Osteoblast (primary cell): ENCODE results near the gene CLN3. TPM values are rescaled to one million over a fixed set of nuclear protein-coding genes. Genes with fewer than 3 reads are reported as not detected.

Experiments
- DNase-seq: peaks from one replicate; pipeline ENCODE4 v3.0.0; 2011; ENCODE audit warnings: low spot score, mixed read lengths; ENCODE audit not compliant: insufficient read length; ENCODE audit errors: missing footprints
- H2AFZ ChIP-seq: 2 replicates; pipeline ENCODE4 v1.6.0; 2011; ENCODE audit warnings: mild to moderate bottlenecking, low read length
- H3K27ac ChIP-seq: 2 replicates; pipeline ENCODE4 v1.5.1; 2011; ENCODE audit warnings: mild to moderate bottlenecking, low read depth, low read length, moderate library complexity
- H3K27me3 ChIP-seq: 2 replicates; pipeline ENCODE4 v1.6.0; 2012; ENCODE audit warnings: mild to moderate bottlenecking, control low read depth, inconsistent platforms, low read length, moderate library complexity; ENCODE audit not compliant: insufficient read depth
- H3K36me3 ChIP-seq: 2 replicates; pipeline ENCODE4 v1.5.1; 2011; ENCODE audit warnings: mild to moderate bottlenecking, low read length, control low read depth, moderate library complexity; ENCODE audit not compliant: insufficient read depth
- H3K4me1 ChIP-seq: 2 replicates; pipeline ENCODE4 v1.5.1; 2011; ENCODE audit warnings: mild to moderate bottlenecking, low read length, control low read depth, moderate library complexity; ENCODE audit not compliant: insufficient read depth
- H3K4me2 ChIP-seq: 2 replicates; pipeline ENCODE4 v1.6.0; 2011; ENCODE audit warnings: mild to moderate bottlenecking, low read length; ENCODE audit not compliant: insufficient read depth
- H3K4me3 ChIP-seq: fragments of 200-600 bp; sonication (generic); 3 replicates; pipeline ENCODE4 v1.5.1; 2012; ENCODE audit warnings: mild to moderate bottlenecking, low read length, inconsistent platforms; ENCODE audit not compliant: insufficient read depth
- H3K79me2 ChIP-seq: 2 replicates; pipeline ENCODE4 v1.6.0; 2012; ENCODE audit warnings: mild to moderate bottlenecking, low read length, control low read depth, inconsistent platforms; ENCODE audit not compliant: insufficient read depth
- H3K9me3 ChIP-seq: 2 replicates; pipeline ENCODE4 v1.5.1; 2011; ENCODE audit warnings: low read depth, low read length, control low read depth
- H4K20me1 ChIP-seq: 2 replicates; pipeline ENCODE4 v1.6.0; 2012; ENCODE audit warnings: mild to moderate bottlenecking, low read length, control low read depth; ENCODE audit not compliant: insufficient read depth
- CTCF ChIP-seq: IDR thresholded peaks from 2 replicates; pipeline ENCODE4 v1.5.1; 2011; ENCODE audit warnings: mild to moderate bottlenecking, low read depth, low read length, moderate library complexity; ENCODE audit errors: extremely low read depth
- total RNA-seq: library from RNA; depleted of rRNA; stranded (reverse); fragments of >200 nt; gene quantifications from 2 replicates; pipeline ENCODE4 v1.2.3, GENCODE V29; 2012

The CLN3 gene
- total RNA-seq, 1 donor = 27.9 TPM

- peaks cover 12% of the 10 kb centered on the region for H3K79me2 ChIP-seq
- TF ChIP-seq CTCF = no peak
- no peak overlapping the region for H3K27ac ChIP-seq
These were observed 41.2 kb upstream of the CLN3 start for GRCh38 chr16:28532940-28533647.

GRCh38 chr16:28531777-28532744, 40.2 kb upstream of the CLN3 start:
- H3K27ac ChIP-seq = no peak overlapping the region
- H3K4me2 ChIP-seq = no peak overlapping the region
- no peak for TF ChIP-seq CTCF
- no peaks in the 10 kb centered on the region for H4K20me1 ChIP-seq
- peaks cover 2% of the 10 kb centered on the region for H3K4me1 ChIP-seq
- no peaks in the 10 kb centered on the region for H3K9me3 ChIP-seq
- peaks cover 3% of the 10 kb centered on the region for H3K36me3 ChIP-seq
- no peaks in the 10 kb centered on the region for H3K27me3 ChIP-seq
- no peak overlapping the region for H2AFZ ChIP-seq
- H3K79me2 ChIP-seq = peaks cover 2% of the 10 kb centered on the region
- DNase-seq = no peak
- no peak overlapping the region for H3K4me3 ChIP-seq

More at GRCh38 chr16:28532940-28533647, 41.2 kb upstream of the CLN3 start:
- Histone ChIP-seq H3K4me2 (no peak overlapping the region), H3K9me3 (no peaks in the 10 kb centered on the region), H3K27me3 (no peaks in the 10 kb centered on the region), H3K36me3 (peaks cover 4% of the 10 kb centered on the region), H3K4me1 (peaks cover 10% of the 10 kb centered on the region), H4K20me1 (no peaks in the 10 kb centered on the region), H2AFZ (no peak overlapping the region), H3K4me3 (no peak overlapping the region)
- DNase-seq = no peak

- Histone ChIP-seq H3K9me3 (no peaks in the 10 kb centered on the region), H3K4me3 (no peak overlapping the region), H3K4me1 (no peaks in the 10 kb centered on the region), H3K79me2 (no peaks in the 10 kb centered on the region), H3K27ac (no peak overlapping the region), H2AFZ (no peak overlapping the region), H3K27me3 (no peaks in the 10 kb centered on the region), H4K20me1 (no peaks in the 10 kb centered on the region), H3K4me2 (no peak overlapping the region), H3K36me3 (no peaks in the 10 kb centered on the region)
- no peak for TF ChIP-seq CTCF
- no peak for DNase-seq
These were observed 37.2 kb upstream of the CLN3 start for GRCh38 chr16:28529124-28529523.

GRCh38 chr16:28528463-28528867, 36.6 kb upstream of the CLN3 start:
- Histone ChIP-seq H3K79me2 (no peaks in the 10 kb centered on the region), H4K20me1 (no peaks in the 10 kb centered on the region), H3K4me3 (no peak overlapping the region), H3K4me2 (no peak overlapping the region), H2AFZ (no peak overlapping the region), H3K27me3 (no peaks in the 10 kb centered on the region), H3K27ac (no peak overlapping the region), H3K4me1 (no peaks in the 10 kb centered on the region), H3K9me3 (no peaks in the 10 kb centered on the region), H3K36me3 (no peaks in the 10 kb centered on the region)
- no peak for DNase-seq
- no peak for TF ChIP-seq CTCF
